H9 (cell line): ENCODE data around the gene GRK4. TPM values are rescaled to one million over a fixed set of nuclear protein-coding genes. Genes with fewer than 3 reads are reported as not detected.

Experiments used
- DNase-seq: peaks from one replicate; pipeline ENCODE4 v3.0.0-alpha.2; 2017
- H2AFZ ChIP-seq: one replicate; pipeline ENCODE4 v1.6.1; 2013; ENCODE audit warnings: mild to moderate bottlenecking, low read length, control low read depth, moderate library complexity
- H2AK5ac ChIP-seq: 2 replicates; pipeline ENCODE4 v1.6.1; 2013; ENCODE audit warnings: low read length, control low read depth, mixed read lengths; ENCODE audit not compliant: insufficient read length
- H2BK120ac ChIP-seq: one replicate; pipeline ENCODE4 v1.6.1; 2013; ENCODE audit warnings: low read depth, mild to moderate bottlenecking, low read length, control low read depth, inconsistent platforms; ENCODE audit not compliant: poor library complexity, severe bottlenecking
- H2BK12ac ChIP-seq: 2 replicates; pipeline ENCODE4 v1.6.1; 2013; ENCODE audit warnings: low read length, control low read depth, mixed read lengths, low read depth; ENCODE audit not compliant: insufficient read length
- H2BK15ac ChIP-seq: 2 replicates; pipeline ENCODE4 v1.6.1; 2013; ENCODE audit warnings: low read depth, low read length, control low read depth
- H2BK20ac ChIP-seq: one replicate; pipeline ENCODE4 v1.6.1; 2013; ENCODE audit warnings: low read depth, mild to moderate bottlenecking, low read length, control low read depth, inconsistent platforms; ENCODE audit not compliant: poor library complexity, severe bottlenecking
- H2BK5ac ChIP-seq: 2 replicates; pipeline ENCODE4 v1.6.1; 2013; ENCODE audit warnings: low read length, control low read depth, mixed read lengths; ENCODE audit not compliant: insufficient read length
- H3K14ac ChIP-seq: 2 replicates; pipeline ENCODE4 v1.6.1; 2013; ENCODE audit warnings: low read length, control low read depth; ENCODE audit not compliant: insufficient read depth
- H3K18ac ChIP-seq: 2 replicates; pipeline ENCODE4 v1.6.1; 2013; ENCODE audit warnings: low read depth, mild to moderate bottlenecking, mixed read lengths, low read length, control low read depth; ENCODE audit not compliant: insufficient read length
- H3K23ac ChIP-seq: 2 replicates; pipeline ENCODE4 v1.6.1; 2013; ENCODE audit warnings: low read length, control low read depth, mixed read lengths, low read depth; ENCODE audit not compliant: insufficient read length
- H3K23me2 ChIP-seq: 2 replicates; pipeline ENCODE4 v1.6.1; 2013; ENCODE audit warnings: low read depth, mild to moderate bottlenecking, mixed read lengths, low read length, control low read depth; ENCODE audit not compliant: insufficient read length, poor library complexity, severe bottlenecking
- H3K27ac ChIP-seq: 2 replicates; pipeline ENCODE4 v1.5.1; 2013; ENCODE audit warnings: low read length, control low read depth, mixed read lengths, low read depth; ENCODE audit not compliant: insufficient read length
- H3K27me3 ChIP-seq: 2 replicates; pipeline ENCODE4 v1.6.1; 2013; ENCODE audit warnings: low read length, control low read depth, inconsistent platforms; ENCODE audit not compliant: insufficient read depth
- H3K4ac ChIP-seq: 2 replicates; pipeline ENCODE4 v1.6.1; 2013; ENCODE audit warnings: low read depth, mild to moderate bottlenecking, control low read depth, inconsistent platforms, low read length, moderate library complexity
- H3K4me1 ChIP-seq: 2 replicates; pipeline ENCODE4 v1.6.1; 2013; ENCODE audit warnings: low read length, control low read depth, inconsistent platforms; ENCODE audit not compliant: insufficient read depth
- H3K4me2 ChIP-seq: 2 replicates; pipeline ENCODE4 v1.6.1; 2013; ENCODE audit warnings: low read length, control low read depth, mixed read lengths; ENCODE audit not compliant: insufficient read length, insufficient read depth
- H3K56ac ChIP-seq: 2 replicates; pipeline ENCODE4 v1.6.1; 2013; ENCODE audit warnings: low read depth, mild to moderate bottlenecking, mixed read lengths, low read length, control low read depth; ENCODE audit not compliant: insufficient read length
- H3K79me1 ChIP-seq: 2 replicates; pipeline ENCODE4 v1.6.1; 2013; ENCODE audit warnings: low read depth, mild to moderate bottlenecking, moderate library complexity, low read length, control low read depth, inconsistent platforms; ENCODE audit not compliant: insufficient read depth, poor library complexity, severe bottlenecking
- H3K79me2 ChIP-seq: 2 replicates; pipeline ENCODE4 v1.6.1; 2013; ENCODE audit warnings: low read length, control low read depth, inconsistent platforms; ENCODE audit not compliant: insufficient read depth
- H3K9ac ChIP-seq: 2 replicates; pipeline ENCODE4 v1.6.1; 2013; ENCODE audit warnings: low read length, control low read depth, mixed read lengths; ENCODE audit not compliant: insufficient read length; ENCODE audit errors: extremely low read depth
- H3K9me3 ChIP-seq: one replicate; pipeline ENCODE4 v1.6.1; 2013; ENCODE audit warnings: low read depth, low read length, inconsistent platforms; ENCODE audit not compliant: control insufficient read depth
- H3T11ph ChIP-seq: one replicate; pipeline ENCODE4 v1.6.1; 2013; ENCODE audit warnings: mild to moderate bottlenecking, low read length, control low read depth, inconsistent platforms
- H4K20me1 ChIP-seq: one replicate; pipeline ENCODE4 v1.6.1; 2013; ENCODE audit not compliant: control insufficient read depth, insufficient read length, insufficient read depth
- H4K5ac ChIP-seq: 2 replicates; pipeline ENCODE4 v1.6.1; 2013; ENCODE audit warnings: low read depth, mild to moderate bottlenecking, mixed read lengths, low read length, control low read depth; ENCODE audit not compliant: insufficient read length
- H4K8ac ChIP-seq: replicated peaks from 2 replicates; pipeline ENCODE4 v1.6.1; 2013; ENCODE audit warnings: low read length, control low read depth, mixed read lengths, low read depth; ENCODE audit not compliant: insufficient read length
- H4K91ac ChIP-seq: 2 replicates; pipeline ENCODE4 v1.6.1; 2013; ENCODE audit warnings: low read depth, mild to moderate bottlenecking, moderate library complexity, mixed read lengths, low read length, control low read depth; ENCODE audit not compliant: insufficient read length
- H3K27ac Mint-ChIP-seq, 3 experiments: 2 replicates in 2 of 3; 3 replicates in 1 of 3; pipeline ENCODE4 v1.8.0; 2020 to 2021; ENCODE audit warnings: mixed read lengths in 3 of 3, mild to moderate bottlenecking in 1 of 3, moderate library complexity in 1 of 3
- H3K27me3 Mint-ChIP-seq: 2 replicates; pipeline ENCODE4 v1.8.0; 2021; ENCODE audit warnings: low read depth, mild to moderate bottlenecking, moderate library complexity, mixed read lengths
- H3K36me3 Mint-ChIP-seq, 3 experiments: 2 replicates in 2 of 3; 3 replicates in 1 of 3; pipeline ENCODE4 v1.8.0; 2020 to 2021; ENCODE audit warnings: low read depth in 3 of 3, mixed read lengths in 3 of 3; ENCODE audit not compliant: insufficient read depth in 1 of 3
- H3K4me1 Mint-ChIP-seq, 2 experiments: 2 replicates each; pipeline ENCODE4 v1.8.0; 2020; ENCODE audit warnings: mixed read lengths in 2 of 2
- H3K4me3 Mint-ChIP-seq, 2 experiments: 2 replicates in 1 of 2; 3 replicates in 1 of 2; pipeline ENCODE4 v1.8.0; 2020 to 2021; ENCODE audit warnings: mild to moderate bottlenecking in 2 of 2, mixed read lengths in 2 of 2, moderate library complexity in 1 of 2
- H3K9me3 Mint-ChIP-seq, 2 experiments: 2 replicates in 1 of 2; 3 replicates in 1 of 2; pipeline ENCODE4 v1.8.0; 2020; ENCODE audit warnings: mild to moderate bottlenecking in 2 of 2, mixed read lengths in 2 of 2, moderate library complexity in 1 of 2
- CTCF ChIP-seq: fragments of 200-600 bp; sonication (generic); conservative IDR thresholded peaks from 3 replicates; pipeline ENCODE4 v1.8.0; 2021; ENCODE audit warnings: antibody characterized with exemption, mild to moderate bottlenecking
- WGBS: extraction: QIAGEN DNeasy Blood & Tissue Kit; methylation state at CpG from one replicate; pipeline ENCODE4 v1.1.7; 2013; ENCODE audit warnings: missing lambda C conversion rate, low lambda C conversion rate, mixed read lengths; ENCODE audit not compliant: insufficient read length; ENCODE audit errors: extremely low coverage; 5-methylcytosine and 5-hydroxymethylcytosine counted together
- total RNA-seq: library from RNA; stranded (reverse); gene quantifications from 2 replicates; pipeline ENCODE4 v1.2.1, GENCODE V29; 2021

GRK4 gene
- total RNA-seq, 1 experiment from 2014 or later: 4.8 TPM

- H2AFZ ChIP-seq: no peak overlapping the region
- Mint-ChIP-seq H3K9me3 (no peaks in the 10 kb centered on the region), H3K27me3 (no peaks in the 10 kb centered on the region), H3K36me3 (peaks cover 1 to 6% (median 5%) of the 10 kb centered on the region in 3 experiments; a peak in 6 of 7 replicates), H3K27ac (no peak overlapping the region; a peak in 1 of 7 replicates), H3K4me3 (no peak overlapping the region), H3K4me1 (peaks cover 11% of the 10 kb centered on the region in 2 experiments)
- H3K9me3 ChIP-seq: no peaks in the 10 kb centered on the region
- no peak overlapping the region for H2BK5ac ChIP-seq
- no peak overlapping the region for H2BK120ac ChIP-seq
- H3T11ph ChIP-seq: no peak overlapping the region
- no peak overlapping the region for H2BK15ac ChIP-seq
- H4K91ac ChIP-seq: no peak overlapping the region
- no peak overlapping the region for H4K8ac ChIP-seq
- no peak overlapping the region for H3K14ac ChIP-seq
- H2AK5ac ChIP-seq: no peak overlapping the region
- no peak for TF ChIP-seq CTCF
- H4K5ac ChIP-seq: no peak overlapping the region
- no peak overlapping the region for H3K4ac ChIP-seq
- no peak for DNase-seq
- H3K79me2 ChIP-seq: peaks cover 37% of the 10 kb centered on the region; the same call in 1 of the 2 replicates
- H4K20me1 ChIP-seq: no peaks in the 10 kb centered on the region
- H3K18ac ChIP-seq: no peak overlapping the region
- no peak overlapping the region for H3K9ac ChIP-seq
- H3K27me3 ChIP-seq: no peaks in the 10 kb centered on the region
- H3K4me1 ChIP-seq: no peaks in the 10 kb centered on the region; the same call in 1 of the 2 replicates
- peaks cover 12% of the 10 kb centered on the region for H3K79me1 ChIP-seq
- no CpG with 5 or more reads among the region's 6 CpGs for WGBS
- H3K23me2 ChIP-seq: peaks cover 5% of the 10 kb centered on the region
- no peak overlapping the region for H2BK20ac ChIP-seq
- no peak overlapping the region for H3K4me2 ChIP-seq
- H3K56ac ChIP-seq: no peak overlapping the region
- no peak overlapping the region for H3K27ac ChIP-seq
- no peak overlapping the region for H3K23ac ChIP-seq
- H2BK12ac ChIP-seq: no peak overlapping the region
Measured at GRCh38 chr4:3079694-3080123, 116.3 kb downstream of the GRK4 start.
